Kidney epithelial cell (primary cell): ENCODE results near the gene RFESD. TPM values are rescaled to one million over a fixed set of nuclear protein-coding genes. Genes with fewer than 3 reads are reported as not detected.

Experiments used
- DNase-seq: peaks from one replicate; pipeline ENCODE4 v3.0.0-alpha.2; 2010; ENCODE audit warnings: low read depth
- H3K27me3 ChIP-seq: 2 replicates; pipeline ENCODE4 v1.6.0; 2011; ENCODE audit warnings: low read length; ENCODE audit not compliant: control insufficient read depth, insufficient read depth
- H3K36me3 ChIP-seq: 2 replicates; pipeline ENCODE4 v1.5.1; 2011; ENCODE audit warnings: low read length; ENCODE audit not compliant: control insufficient read depth, insufficient read depth
- H3K4me3 ChIP-seq: 2 replicates; pipeline ENCODE4 v1.5.1; 2011; ENCODE audit warnings: low read depth, mild to moderate bottlenecking, control low read depth, low read length
- CTCF ChIP-seq: IDR thresholded peaks from 2 replicates; pipeline ENCODE4 v1.5.1; 2011; ENCODE audit warnings: mild to moderate bottlenecking, moderate library complexity, low read length, control low read depth, inconsistent platforms; ENCODE audit not compliant: insufficient read depth, poor library complexity, severe bottlenecking
- total RNA-seq: library from RNA; depleted of rRNA; stranded (reverse); fragments of >200 nt; gene quantifications from 2 replicates; pipeline ENCODE4 v1.2.3, GENCODE V29; 2015

The RFESD gene
- total RNA-seq, 1 donor from 2014 or later: 0.21 TPM

GRCh38 chr5:95682891-95683290 is 36.3 kb downstream of the RFESD start, which contains the start of gene SPATA9:
Gene SPATA9, minus strand, starts transcription at chr5:95682991. Its CDS starts 137 bp downstream, at chr5:95682854.
- no peak for DNase-seq
- TF ChIP-seq CTCF: no peak
- Histone ChIP-seq H3K27me3 (no peaks in the 10 kb centered on the region), H3K4me3 (no peak within 1 kb of the TSS), H3K36me3 (no peaks in the 10 kb centered on the region)

GRCh38 chr5:95684361-95684760 is 37.8 kb downstream of the RFESD start:
- no peak overlapping the region for H3K4me3 ChIP-seq
- no peaks in the 10 kb centered on the region for H3K36me3 ChIP-seq
- no peak for DNase-seq
- no peaks in the 10 kb centered on the region for H3K27me3 ChIP-seq
- no peak for TF ChIP-seq CTCF

DNA sequence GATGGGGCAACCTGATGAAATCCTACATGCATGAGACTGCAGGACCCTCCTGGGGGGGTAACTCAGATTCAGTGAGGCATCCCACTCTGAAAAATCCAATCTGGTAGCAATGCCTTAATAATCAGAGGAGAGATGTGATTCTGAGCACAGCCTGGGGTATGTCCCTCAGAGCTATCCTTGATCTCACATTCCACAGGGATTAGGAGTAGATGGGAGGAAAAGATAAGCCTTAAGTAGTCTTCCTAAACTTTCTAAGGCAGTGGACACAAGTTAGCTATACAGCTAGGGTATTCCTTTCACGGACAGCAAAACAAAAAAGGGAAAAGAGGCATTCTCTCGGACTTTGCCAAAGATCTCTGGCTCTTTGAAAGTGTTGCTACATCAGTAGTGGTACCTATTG is 40.1 kb downstream of the RFESD start:
- Histone ChIP-seq H3K36me3 (no peaks in the 10 kb centered on the region), H3K4me3 (no peak overlapping the region), H3K27me3 (no peaks in the 10 kb centered on the region)
- DNase-seq: no peak
- TF ChIP-seq CTCF: no peak

DNA sequence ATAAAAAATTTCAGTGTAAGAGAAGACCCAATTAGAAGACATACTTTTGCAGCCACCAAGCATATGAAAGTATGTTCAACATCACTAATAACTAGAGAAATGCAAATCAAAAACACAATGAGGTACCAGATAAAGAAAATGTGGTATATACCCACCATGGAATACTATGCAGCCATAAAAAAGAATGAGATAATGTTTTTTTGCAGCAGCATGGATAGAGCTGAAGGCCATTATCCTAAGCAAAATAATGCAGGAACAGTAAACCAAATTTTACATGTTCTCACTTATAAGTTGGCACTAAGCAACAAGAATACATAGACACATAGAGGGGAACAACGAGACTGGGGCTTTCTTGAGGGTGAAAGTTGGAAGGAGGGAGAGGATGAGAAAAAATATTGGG is 43.1 kb downstream of the RFESD start:
- TF ChIP-seq CTCF: no peak
- DNase-seq: no peak
- no peaks in the 10 kb centered on the region for H3K36me3 ChIP-seq
- no peaks in the 10 kb centered on the region for H3K27me3 ChIP-seq
- no peak overlapping the region for H3K4me3 ChIP-seq

DNA sequence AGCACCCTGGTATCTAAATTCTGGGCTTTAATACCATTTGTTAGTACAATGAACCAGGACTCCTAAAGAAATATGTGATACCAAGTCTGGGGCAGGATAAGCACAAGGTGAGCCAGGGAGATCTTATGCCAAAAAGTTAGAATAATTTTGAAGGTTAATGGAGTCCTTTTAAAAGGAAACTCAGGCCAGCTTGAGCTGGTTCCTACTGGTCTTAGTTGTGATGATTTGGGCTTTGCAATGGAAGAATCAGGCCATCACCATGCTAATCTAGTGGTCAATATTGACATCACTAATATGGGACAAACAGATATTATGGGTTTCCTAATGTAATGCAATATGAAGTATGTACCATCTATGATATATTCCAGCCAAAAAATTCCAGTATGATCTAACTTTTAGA is 43.8 kb downstream of the RFESD start:
- H3K27me3 ChIP-seq: no peaks in the 10 kb centered on the region

More for the DNA sequence above, 43.8 kb downstream of the RFESD start:
- H3K36me3 ChIP-seq: no peaks in the 10 kb centered on the region
- DNase-seq: no peak
- no peak overlapping the region for H3K4me3 ChIP-seq
- TF ChIP-seq CTCF: no peak
